Body of pancreas (tissue), 4 donors: ENCODE measurements around the gene MYLK.

ENCODE experiments used
- POLR2A ChIP-seq, 3 donors: fragments of 450-650 bp; IDR thresholded peaks; one replicate each; pipeline ENCODE4 v1.6.1; 2016; ENCODE audit warnings: antibody characterized with exemption in 3 of 3, mild to moderate bottlenecking in 2 of 3
- TF ChIP-seq, protein P1 (sequence below), 7 experiments: fragments of 450-650 bp in 4 of 7; fragments of 200-600 bp in 3 of 7; sonication (generic) in 3 of 7; IDR thresholded peaks; one replicate each; pipeline ENCODE4 v1.5.1; 2016 to 2019; ENCODE audit warnings: antibody characterized with exemption in 7 of 7

DNA sequence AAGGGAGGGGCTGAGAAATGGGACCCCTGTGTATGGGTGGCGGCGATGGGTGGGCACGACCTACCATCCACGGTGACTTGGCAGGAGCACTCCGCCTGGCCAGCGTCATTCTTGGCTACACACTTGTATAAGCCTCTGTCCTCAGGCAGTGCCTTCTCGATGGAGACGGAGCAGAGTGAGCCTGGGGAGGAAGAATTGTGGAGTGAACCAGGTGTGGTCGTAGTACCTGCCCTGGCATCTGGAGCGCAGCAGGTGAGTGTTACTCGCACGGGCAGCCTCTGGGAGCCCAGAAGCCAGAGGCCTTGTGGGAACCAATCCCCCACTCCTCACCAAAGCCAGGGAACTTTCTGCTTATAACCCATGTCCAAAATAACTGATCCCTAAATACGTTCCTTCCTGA, 191.5 kb downstream of the MYLK start:
- TF ChIP-seq, protein P1, sequence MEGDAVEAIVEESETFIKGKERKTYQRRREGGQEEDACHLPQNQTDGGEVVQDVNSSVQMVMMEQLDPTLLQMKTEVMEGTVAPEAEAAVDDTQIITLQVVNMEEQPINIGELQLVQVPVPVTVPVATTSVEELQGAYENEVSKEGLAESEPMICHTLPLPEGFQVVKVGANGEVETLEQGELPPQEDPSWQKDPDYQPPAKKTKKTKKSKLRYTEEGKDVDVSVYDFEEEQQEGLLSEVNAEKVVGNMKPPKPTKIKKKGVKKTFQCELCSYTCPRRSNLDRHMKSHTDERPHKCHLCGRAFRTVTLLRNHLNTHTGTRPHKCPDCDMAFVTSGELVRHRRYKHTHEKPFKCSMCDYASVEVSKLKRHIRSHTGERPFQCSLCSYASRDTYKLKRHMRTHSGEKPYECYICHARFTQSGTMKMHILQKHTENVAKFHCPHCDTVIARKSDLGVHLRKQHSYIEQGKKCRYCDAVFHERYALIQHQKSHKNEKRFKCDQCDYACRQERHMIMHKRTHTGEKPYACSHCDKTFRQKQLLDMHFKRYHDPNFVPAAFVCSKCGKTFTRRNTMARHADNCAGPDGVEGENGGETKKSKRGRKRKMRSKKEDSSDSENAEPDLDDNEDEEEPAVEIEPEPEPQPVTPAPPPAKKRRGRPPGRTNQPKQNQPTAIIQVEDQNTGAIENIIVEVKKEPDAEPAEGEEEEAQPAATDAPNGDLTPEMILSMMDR (IDR thresholded peaks at IDR 0.05) = no peak
- no peak for TF ChIP-seq POLR2A (IDR thresholded peaks at IDR 0.05)
